Measurements from ENCODE around the gene BMPR1B.
A peak's percentile ranks its signal among the peaks of the same experiment; 100 is the strongest.
"Not testable (repeated sequence)": the region's sequence is repeated elsewhere in the genome, so short reads cannot be mapped to it uniquely, and the experiment has no call there.

Gene BMPR1B

DNA sequence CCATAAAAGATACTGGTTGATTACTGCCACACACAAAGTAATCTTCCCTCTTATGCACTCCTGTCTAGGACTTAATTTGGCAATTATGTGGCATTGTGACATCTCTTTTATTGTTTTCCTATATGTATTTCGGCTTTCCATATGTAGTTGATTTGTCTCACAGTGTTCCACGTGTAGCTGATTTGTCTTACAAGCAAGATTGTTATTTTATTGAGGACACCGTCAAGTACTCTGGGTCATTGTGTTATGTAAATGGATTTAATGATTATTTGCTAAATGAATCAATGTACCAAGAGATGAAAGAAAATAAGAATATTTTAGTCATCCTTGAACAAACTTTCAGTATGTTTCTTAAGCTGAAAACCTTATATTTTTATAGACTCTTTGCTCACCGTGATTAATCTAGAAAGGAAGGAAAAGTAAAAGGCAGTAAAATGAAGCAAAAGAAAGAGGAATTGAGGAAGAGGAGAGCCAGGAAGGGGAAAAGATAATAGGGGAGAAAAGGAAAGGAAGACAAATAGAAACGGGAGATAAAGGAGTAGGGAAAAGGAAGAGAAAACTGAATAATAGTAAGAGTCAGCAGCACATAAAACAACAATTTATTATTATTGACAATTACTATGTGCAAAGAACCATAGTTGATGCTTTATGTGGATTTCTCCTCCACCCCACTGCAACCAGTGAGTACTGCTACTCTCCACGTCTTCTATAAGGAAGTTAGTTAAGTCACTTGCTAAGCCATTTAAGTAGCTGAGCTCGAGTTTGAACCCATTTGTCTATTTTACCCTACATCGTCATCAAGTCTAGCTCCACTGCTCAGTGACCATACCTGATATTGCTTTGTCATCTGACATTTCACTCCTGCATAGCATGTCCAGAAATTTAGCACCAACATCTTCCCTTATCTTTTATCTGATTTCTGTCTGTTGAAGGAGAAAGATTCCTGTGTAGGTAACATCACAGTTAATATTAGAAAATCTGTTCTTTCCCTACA lies 336.5 kb downstream of the BMPR1B start:
- DNase-seq: no peak

DNA sequence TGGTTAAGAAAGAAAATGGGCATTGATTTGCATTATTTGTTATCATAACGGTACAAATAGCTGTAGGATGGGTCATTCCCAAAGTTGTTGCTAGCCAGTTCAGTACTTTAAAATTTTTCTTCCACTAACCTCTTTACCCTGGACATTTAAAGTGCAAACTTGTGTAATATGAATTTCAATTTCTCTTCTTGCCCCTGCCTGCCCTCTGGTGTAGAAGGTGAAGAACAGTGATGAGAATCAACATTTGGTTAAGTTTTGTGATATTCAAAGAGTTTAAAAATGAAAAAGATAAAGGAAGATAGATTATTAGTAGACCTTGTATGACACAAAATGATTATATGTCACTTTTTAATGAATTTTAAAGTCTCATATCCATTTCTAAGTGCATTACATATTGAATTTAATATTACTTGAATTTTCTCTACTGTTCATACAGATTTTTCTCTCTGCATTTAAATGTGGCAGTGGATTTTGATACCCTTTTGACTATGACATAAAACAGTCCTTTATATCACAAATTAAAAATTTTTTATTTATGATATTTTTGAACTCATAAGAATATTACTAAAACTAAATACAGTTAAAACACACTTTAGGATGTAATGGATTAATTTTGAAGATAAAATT lies 337.7 kb downstream of the BMPR1B start:
- DNase-seq: no peak

DNA sequence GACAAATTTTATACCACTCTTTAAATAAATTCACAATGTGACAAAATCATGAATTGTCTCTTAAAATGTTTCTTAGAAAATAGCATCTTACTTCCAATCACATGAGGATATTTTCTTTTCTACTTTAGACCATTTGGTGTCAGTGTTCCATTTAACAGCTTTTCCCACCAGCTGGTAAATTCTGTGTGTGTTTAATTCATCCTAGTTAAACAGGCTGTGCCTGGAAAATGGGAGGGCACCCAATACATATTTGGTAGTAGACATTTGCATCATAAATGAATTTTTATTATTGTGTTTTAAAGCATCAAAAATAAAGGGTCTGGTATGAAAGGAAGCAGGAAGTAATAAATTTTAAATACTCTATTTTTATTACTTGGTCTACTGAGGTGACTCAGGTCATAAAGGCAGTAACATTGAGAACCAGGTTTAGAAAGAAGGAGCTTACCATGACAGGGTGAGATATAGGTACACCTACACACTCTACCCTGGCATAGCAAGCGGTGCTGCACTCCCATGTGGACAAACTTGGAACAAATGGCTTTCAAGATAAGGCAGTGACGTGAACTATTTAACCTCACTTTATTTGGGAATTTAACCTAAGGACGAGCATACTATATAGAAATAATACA lies 344.5 kb downstream of the BMPR1B start:
- no peak for DNase-seq

DNA sequence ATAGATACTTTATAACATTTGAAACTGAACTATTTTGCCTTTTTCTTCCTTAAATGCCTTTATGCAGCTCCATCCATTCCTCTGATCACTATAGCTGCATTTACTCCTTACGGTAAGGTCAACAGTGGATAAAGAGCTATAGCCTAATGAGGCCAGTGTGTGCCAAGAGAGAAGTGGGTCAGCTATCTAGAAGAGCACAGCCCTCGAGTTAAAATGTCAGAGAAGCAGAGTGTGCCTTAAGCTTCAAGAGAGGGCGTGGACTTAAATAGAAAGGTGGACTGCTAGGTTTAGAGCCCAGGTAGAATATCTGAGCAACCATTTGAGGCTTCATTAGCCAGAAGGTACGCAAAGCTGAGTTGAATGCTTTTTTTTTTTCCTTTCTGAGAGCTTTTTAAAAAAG lies 347.4 kb downstream of the BMPR1B start:
- no peak for DNase-seq

DNA sequence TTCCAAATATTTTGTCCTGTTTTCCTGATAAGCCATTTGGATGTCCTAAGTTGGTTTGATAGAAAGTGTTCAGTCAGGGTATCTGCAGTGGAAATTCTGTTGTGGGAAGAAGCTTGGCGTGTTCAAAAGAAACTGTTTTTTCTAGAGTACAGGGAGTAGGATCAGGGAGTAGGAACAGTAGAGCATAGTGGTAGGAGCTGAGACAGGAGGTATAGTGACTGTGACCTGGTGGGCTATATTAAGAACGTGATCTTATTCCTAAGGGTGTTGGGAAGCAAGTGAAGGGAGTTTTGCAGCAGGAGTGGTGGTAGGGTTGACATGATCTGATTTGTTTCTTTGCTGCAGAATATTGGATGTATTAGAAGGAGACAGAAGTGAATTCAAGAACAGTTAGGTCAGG lies 348.2 kb downstream of the BMPR1B start:
- no peak for DNase-seq

DNA sequence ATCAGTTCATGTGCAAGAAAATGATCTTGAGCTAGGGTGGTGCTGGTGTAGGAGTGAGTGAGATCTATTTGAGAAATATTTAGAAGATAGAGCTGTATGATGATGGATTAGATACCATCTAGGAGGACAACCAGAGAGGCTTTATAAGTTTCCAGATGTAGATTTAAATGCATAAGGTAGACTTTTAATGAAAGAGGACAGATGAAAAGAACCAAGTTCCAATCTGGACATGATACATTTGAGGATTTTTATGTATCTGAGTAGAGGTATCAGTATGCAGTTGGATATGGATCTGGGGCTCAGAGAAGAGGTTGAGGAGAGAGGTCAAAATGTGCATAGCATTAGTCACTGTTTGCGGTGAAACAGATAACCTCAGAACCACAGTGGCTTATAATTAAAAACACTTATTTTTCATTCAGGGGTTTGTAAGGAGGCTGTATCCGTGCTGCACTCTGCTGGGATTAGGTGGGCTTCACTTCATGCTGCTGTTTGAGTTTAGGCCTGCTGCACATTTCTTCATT lies 348.7 kb downstream of the BMPR1B start:
- DNase-seq: no peak

DNA sequence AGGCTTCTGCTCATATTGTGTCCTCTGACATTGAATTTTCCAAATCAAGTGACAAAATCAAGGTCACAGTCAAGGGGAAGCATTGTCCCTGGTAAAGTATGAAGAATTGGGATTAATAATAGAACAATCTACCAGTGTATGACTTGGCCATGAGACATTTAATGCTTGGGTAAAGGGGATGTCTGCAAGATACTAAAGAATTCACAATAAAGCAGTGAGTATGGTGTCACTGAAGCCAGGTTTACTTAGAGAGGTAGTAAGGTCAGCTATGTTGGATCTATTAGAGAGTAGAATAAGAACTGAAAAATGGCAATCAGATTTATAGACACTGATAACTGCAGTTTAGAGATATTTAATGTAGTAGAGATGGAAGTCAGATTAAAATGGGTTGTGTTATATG lies 349.2 kb downstream of the BMPR1B start:
- DNase-seq: no peak

DNA sequence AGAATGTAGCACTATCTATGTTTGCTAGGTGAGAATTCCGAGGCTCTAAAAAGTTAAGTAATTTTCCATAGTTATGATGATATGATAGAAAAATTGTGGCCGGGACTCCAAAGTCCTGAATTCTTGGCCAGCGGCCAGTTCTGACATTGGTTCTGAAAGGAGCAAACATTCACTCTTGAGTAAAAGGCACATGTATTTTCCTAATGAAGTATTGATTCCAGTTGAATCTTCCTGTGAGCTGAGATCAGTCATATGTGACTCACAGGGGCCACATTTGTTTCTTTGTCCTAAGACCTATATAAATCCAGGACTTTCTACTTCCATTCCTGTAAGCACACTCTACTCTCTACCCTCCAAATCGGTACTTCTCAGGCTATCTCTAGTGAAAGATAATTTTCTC lies 349.9 kb downstream of the BMPR1B start:
- no peak for DNase-seq

DNA sequence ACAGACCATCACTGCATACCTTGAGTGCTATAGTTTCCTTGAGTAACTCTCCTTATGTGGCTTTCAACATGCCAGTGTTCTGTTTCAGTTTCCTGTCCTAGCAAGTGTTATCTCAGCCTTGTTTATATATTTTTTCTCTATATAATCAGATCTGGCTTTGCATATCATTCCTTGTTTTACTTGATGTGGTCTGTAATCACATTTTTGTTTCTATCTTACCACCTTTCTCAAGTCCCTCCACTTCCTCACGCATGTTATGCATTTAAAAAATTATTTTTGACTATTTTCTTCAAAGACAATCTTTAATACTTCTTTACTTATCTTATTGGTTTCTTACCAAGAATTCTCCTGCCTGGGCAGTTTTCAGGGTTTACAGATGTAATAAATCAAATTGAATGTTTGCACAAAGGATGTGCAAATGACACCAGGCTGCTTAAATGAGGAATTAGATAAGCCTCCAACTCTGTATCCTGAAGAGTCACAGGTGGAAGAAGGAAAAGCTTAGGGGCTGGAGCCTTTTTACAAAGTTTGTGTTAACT lies 351.2 kb downstream of the BMPR1B start:
- no peak for DNase-seq

DNA sequence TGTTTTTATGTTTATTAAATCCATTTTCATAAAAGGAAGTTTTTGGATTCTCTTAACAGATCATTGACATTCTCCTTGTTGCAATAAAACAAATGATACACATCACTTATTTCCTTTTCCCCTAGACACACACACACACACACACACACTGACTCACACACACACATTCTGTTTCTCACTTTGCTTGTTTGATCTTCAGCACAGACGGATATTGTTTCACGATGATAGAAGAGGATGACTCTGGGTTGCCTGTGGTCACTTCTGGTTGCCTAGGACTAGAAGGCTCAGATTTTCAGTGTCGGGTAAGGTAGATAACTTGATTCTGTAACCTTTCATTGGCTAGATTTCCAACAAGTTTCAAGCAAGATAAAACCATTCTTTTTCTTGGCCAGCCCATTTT lies 356.8 kb downstream of the BMPR1B start:
- no peak for DNase-seq

DNA sequence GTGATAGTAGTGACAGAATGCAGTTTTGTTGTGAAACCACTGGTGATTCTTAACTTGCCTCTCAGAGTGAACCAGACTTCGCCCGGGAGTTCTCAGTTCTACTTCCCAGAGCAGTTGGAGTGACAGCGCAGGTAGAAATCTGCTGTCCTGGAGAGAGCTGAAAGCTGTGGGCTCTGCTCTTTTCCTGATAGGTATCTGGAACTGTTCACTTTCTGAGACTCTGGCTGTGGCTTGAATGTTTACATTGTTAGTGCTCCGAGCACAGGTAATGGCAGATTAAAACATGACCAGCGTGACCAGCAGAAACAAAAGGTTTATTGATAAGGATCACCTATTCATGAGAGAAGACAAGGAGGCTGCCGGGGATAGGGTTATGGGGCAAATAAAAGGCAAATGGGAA lies 360.7 kb downstream of the BMPR1B start:
- DNase-seq: no peak

DNA sequence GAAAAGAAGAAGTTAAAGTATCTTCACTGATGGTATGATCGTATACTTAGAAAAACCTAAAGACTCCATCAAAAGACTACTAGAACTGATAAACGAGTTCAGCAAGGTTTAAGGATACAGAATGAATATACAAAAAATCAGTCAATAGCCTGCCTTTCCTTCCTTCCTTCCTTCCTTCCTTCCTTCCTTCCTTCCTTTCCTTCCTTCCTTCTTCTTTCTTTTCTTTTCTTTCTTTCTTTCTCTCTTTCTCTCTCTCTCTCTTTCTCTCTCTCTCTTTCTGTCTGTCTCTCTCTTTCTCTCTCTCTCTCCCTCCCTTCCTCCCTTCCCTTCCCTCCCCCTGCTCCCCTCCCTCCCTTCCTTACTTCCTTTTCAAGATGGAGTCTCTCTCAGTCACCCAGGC lies 362.7 kb downstream of the BMPR1B start:
- no peak for DNase-seq

DNA sequence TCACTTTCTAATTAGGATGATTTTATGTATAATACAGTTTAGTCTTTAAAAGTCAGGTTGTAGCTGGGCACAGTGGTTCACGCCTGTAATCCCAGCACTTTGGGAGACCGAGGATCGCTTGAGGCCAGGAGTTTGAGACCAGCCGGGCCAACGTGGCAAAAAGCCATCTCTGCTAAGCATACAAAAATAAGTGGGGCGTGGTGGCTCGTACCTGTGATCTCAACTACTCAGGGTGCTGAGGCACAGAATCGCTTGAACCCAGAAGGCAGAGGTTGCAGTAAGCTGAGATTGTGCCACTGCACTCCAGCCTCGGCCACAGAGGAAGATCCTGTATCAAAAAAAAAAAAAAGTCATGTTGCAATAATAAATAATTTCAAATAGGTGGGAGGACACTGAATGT lies 364.2 kb downstream of the BMPR1B start:
- no peak for DNase-seq

DNA sequence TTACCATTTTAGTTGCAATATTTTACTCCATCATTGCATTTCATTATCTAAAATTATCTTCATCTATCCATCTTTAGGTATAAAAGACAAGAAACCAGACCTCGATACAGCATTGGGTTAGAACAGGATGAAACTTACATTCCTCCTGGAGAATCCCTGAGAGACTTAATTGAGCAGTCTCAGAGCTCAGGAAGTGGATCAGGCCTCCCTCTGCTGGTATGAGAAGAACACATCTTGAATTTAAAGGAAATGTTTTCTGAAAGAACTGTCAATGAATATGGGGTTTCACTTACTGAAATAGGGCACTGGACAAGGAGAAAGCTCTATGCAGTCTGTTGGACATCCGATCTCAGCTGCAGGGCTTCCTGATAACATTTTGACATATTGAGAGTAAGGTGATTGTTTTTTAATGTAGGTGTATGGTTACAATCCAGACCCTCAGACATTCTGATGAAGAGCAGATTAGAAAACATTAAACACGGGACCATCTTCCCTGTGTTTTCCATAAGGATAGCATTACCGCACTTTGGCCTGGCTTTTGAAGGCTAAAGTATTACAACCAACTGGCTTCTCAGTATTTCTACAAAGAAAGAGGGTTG lies 367.2 kb downstream of the BMPR1B start:
- peak in 1 of 2 experiments; percentile 14 for DNase-seq

DNA sequence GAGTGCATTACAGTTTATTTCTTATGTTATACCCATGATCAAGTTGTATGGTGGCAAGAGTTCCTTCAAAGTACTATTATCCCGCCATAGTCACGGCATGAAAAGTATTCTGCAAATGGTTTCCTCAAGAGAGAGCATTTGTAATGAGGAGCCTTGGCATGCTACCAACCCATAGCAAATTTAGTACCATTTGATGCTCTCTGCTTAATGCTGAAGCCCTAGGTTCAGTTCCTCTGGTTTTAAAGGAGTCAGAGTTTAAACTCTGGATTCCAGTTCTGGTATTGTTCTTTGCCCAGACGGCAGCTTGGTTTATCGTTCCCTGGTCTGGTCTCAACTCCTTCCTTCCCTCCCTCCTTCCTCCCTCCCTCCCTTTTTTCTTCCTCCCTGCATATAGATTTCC lies 371.3 kb downstream of the BMPR1B start:
- no peak for DNase-seq

DNA sequence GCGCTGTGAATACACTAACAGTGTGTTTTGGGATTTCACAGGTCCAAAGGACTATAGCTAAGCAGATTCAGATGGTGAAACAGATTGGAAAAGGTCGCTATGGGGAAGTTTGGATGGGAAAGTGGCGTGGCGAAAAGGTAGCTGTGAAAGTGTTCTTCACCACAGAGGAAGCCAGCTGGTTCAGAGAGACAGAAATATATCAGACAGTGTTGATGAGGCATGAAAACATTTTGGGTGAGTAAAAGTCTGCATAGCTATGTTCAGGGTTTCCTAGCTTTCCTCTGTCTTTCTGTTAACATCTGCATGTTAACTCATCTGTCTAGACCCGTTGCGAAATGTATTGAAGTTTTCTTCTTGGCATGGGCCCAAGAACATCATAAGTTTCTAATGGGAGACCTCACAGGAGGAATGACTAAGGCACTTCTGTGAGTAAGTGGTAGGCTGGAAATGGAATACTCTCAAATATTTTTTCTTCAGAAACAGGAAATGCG lies 372.1 kb downstream of the BMPR1B start:
- no peak for DNase-seq

DNA sequence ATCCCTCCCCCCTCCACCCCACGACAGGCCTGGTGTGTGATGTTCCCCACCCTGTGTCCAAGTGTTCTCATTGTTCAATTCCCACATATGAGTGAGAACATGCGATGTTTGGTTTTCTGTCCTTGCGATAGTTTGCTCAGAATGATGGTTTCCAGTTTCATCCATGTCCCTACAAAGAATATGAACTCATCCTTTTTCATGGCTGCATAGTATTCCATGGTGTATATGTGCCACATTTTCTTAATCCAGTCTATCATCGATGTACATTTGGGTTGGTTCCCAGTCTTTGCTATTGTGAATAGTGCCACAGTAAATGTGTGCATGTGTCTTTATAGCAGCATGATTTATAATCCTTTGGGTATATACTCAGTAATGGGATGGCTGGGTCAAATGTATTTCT lies 376.3 kb downstream of the BMPR1B start:
- not testable (repeated sequence) for DNase-seq

DNA sequence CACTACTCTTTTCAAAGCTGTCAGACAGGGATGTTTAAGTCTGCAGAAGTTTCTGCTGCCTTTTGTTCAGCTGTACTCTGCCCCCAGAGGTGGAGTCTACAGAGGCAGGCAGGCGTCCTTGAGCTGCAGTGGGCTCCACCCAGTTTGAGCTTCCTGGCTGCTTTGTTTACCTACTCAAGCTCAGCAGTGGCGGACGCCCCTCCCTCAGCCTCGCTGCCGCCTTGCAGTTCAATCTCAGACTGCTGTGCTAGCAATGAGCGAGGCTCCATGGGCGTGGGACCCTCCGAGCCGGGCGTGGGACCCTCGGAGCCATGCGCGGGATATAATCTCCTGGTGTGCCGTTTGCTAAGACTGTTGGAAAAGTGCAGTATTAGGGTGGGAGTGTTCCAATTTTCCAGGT lies 381.7 kb downstream of the BMPR1B start:
- not testable (repeated sequence) for DNase-seq

DNA sequence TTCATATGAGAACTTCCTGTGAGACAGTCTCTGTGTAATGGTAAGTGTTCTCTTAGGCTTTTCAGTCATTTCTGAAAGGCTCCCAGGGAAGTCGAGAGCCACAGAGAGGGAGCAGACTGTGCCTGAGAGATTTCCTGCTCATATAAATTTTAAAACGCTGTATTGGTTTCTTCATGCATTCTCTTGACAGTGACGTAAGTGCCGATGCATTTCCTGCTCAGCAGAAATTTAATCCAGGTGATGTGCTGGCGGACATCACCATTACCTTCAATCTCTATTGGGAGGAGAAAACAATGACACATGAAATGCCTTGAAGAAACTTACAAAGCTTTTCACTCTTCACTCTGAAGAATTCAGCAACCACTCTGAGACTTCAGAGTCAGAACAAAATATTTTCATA lies 383.6 kb downstream of the BMPR1B start:
- DNase-seq: no peak

DNA sequence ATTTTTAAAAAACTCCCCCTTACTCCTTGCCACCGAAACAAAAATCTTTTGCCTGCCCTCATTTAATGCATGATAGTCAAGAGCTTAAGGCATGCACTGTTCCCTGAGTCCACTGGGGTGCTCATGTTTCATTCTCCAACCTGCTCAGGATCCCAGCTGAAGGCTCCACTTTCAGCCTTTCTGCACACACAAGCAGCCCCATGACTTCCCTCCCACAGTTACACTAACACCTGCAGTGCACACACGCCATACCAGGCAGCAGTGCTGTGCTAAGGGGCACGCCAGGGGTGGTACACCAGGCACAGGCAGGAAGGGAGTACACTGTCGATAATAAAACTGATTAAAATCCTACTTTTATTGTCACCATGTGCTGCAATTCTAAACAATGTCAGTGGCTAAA lies 385.2 kb downstream of the BMPR1B start:
- DNase-seq: no peak

DNA sequence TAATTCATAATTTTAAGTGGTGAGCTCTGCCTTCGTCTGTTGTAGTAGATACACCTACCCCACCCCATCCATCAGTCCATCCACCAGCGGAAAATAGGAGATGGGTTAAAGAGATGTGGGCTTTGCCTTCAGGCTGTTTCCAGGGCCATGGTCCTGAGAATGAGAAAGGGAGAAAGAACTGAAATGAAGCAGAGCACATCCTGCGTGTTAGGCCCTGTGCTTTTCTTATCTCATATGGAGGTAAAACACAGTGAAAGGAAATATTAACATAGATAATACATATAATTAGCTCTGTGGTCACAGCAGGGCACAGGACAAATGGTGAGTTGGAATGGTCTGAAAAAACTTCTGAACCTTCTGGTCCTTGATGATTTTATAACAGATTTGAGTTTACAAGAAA lies 393.5 kb downstream of the BMPR1B start:
- no peak for DNase-seq

DNA sequence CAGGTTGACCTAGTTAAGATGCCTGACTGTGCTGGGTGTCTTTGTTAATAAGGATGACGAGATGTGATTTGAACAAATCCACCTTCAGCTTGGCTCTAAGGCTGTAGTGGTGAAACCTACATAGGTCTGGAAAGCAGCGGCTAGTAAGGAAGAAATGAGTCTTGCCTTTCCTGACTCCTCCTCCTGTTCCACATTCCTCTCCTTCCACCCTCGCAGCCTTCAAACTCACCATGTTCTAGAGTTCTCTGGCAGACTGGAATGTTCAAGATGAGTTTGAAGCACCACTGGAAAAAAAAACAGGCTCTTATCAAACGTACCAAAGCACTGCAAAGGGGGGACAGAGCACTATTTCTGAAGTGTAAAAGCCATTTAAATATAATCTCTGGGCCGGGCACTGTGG lies 395.4 kb downstream of the BMPR1B start:
- DNase-seq: no peak
